ENCODE measurements around the gene MTMR1.

Gene MTMR1

DNA sequence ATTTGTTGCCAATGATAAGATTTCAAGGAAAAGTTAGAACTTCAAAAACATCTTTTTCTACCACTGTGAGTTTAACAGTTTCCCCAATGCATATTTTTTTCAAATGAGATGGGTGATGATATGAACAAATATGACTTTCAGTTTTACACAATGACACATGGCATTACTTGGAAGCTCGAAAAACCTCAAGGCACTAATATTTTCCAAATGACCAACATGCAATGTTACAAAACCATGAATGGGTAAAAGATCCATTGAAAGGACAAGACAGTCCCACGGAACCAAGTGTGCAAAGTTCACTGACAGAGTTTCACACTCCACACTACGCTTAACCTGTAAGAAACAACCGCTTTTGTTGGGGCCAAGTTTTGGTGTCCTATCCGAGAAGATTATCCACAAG is 120.7 kb downstream of the MTMR1 start:
- Histone ChIP-seq H3K4me1 (ENCODE audit: insufficient read depth, low read length) (no peaks in the 10 kb centered on the region), H3K27ac (ENCODE audit: low read length) (no peak overlapping the region), H3K9ac (ENCODE audit: low read depth, low read length) (no peak overlapping the region), H3K36me3 (ENCODE audit: insufficient read depth, low read depth, low read length) (no peaks in the 10 kb centered on the region), H3K4me3 (ENCODE audit: low read length) (no peak overlapping the region), H3K27me3 (ENCODE audit: insufficient read depth, low read length) (no peaks in the 10 kb centered on the region), H3K9me3 (ENCODE audit: insufficient read depth, low read depth, low read length) (no peaks in the 10 kb centered on the region)

Data from iPS-20b (cell line).